RWPE2 (cell line): ENCODE measurements around the gene VDR.
A peak's percentile ranks its signal among the peaks of the same experiment; 100 is the strongest.

Source experiments
- ATAC-seq: fragments of 200-7000 bp; cut with Tn5 transposase; 3 replicates; pipeline ENCODE4 v1.9.1; 2021; ENCODE audit warnings: low read depth
- DNase-seq: peaks from one replicate; pipeline ENCODE4 v3.0.0-alpha.2; 2020; ENCODE audit warnings: low spot score
- H3K27ac ChIP-seq: fragments of 450-650 bp; 2 replicates; pipeline ENCODE4 v1.5.1; 2017; ENCODE audit warnings: mild to moderate bottlenecking; ENCODE audit not compliant: poor library complexity, severe bottlenecking
- H3K27me3 ChIP-seq: fragments of 250-450 bp; sonication (Bioruptor Pico); 2 replicates; pipeline ENCODE4 v1.5.1; 2021; ENCODE audit warnings: mild to moderate bottlenecking, moderate library complexity; ENCODE audit not compliant: insufficient read depth, poor library complexity, severe bottlenecking
- H3K36me3 ChIP-seq: fragments of 250-450 bp; sonication (Bioruptor Pico); 2 replicates; pipeline ENCODE4 v1.5.1; 2020; ENCODE audit warnings: low read depth, mild to moderate bottlenecking, moderate library complexity
- H3K4me1 ChIP-seq: fragments of 250-450 bp; sonication (Bioruptor Pico); 2 replicates; pipeline ENCODE4 v1.5.1; 2021; ENCODE audit warnings: mild to moderate bottlenecking, moderate library complexity; ENCODE audit not compliant: insufficient read depth, poor library complexity, severe bottlenecking
- H3K4me3 ChIP-seq: fragments of 250-450 bp; sonication (Bioruptor Pico); 2 replicates; pipeline ENCODE4 v1.5.1; 2021; ENCODE audit warnings: mild to moderate bottlenecking, moderate library complexity; ENCODE audit not compliant: severe bottlenecking
- H3K9me3 ChIP-seq: fragments of 250-450 bp; sonication (Bioruptor Pico); 2 replicates; pipeline ENCODE4 v1.5.1; 2021; ENCODE audit warnings: mild to moderate bottlenecking, moderate library complexity; ENCODE audit not compliant: severe bottlenecking
- CTCF ChIP-seq: fragments of 450-650 bp; IDR thresholded peaks from one replicate; pipeline ENCODE4 v1.5.1; 2017; ENCODE audit warnings: mild to moderate bottlenecking, moderate library complexity; ENCODE audit not compliant: poor library complexity, severe bottlenecking

Gene VDR

GRCh38 chr12:47863985-47864384 lies 40.8 kb downstream of the VDR start:
- Histone ChIP-seq H3K27me3 (no peaks in the 10 kb centered on the region), H3K36me3 (peaks cover 36% of the 10 kb centered on the region), H3K9me3 (no peaks in the 10 kb centered on the region), H3K27ac (peak overlapping the region; percentile 60), H3K4me3 (no peak overlapping the region), H3K4me1 (peaks cover 46% of the 10 kb centered on the region)
- no peak for TF ChIP-seq CTCF
- ATAC-seq (peak; percentile 63), DNase-seq (no peak)

DNA sequence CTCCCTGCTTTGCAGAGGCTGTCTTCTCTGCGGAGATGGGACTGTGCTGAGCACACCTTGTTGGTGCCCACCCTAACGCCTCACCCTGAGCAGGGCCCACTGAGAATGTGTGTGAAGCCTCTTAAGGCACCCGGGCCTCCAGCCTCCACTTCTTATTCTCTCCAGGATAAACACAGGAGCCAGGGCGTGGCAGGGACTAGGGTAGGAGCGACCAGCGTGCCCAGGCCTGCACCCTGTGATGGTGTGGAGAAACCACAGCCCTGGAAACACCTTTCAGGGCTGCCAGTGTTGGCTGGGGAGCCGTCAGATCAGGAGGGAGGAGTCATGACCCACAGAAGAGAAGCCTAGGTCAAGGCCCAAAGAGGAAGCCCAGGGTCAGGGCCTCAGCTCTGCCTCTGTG lies 41.3 kb downstream of the VDR start:
- Histone ChIP-seq H3K4me3 (no peak overlapping the region), H3K9me3 (no peaks in the 10 kb centered on the region), H3K4me1 (peaks cover 51% of the 10 kb centered on the region), H3K27ac (peak overlapping the region; percentile 60), H3K27me3 (no peaks in the 10 kb centered on the region), H3K36me3 (peaks cover 36% of the 10 kb centered on the region)
- peak; percentile 76 for ATAC-seq
- peak; percentile 89 for DNase-seq
- no peak for TF ChIP-seq CTCF

- Histone ChIP-seq H3K9me3 (no peaks in the 10 kb centered on the region), H3K27ac (peak overlapping the region; percentile 60), H3K27me3 (no peaks in the 10 kb centered on the region), H3K4me3 (no peak overlapping the region), H3K36me3 (peaks cover 34% of the 10 kb centered on the region), H3K4me1 (peaks cover 52% of the 10 kb centered on the region)
- ATAC-seq, result no peak
- DNase-seq, result no peak
- TF ChIP-seq CTCF, result no peak
Measured at GRCh38 chr12:47862881-47863280, 41.9 kb downstream of the VDR start.

- no peak overlapping the region for H3K4me3 ChIP-seq
- no peak for TF ChIP-seq CTCF
- ATAC-seq (no peak), DNase-seq (no peak)
- no peaks in the 10 kb centered on the region for H3K27me3 ChIP-seq
- H3K9me3 ChIP-seq, result no peaks in the 10 kb centered on the region
- H3K27ac ChIP-seq, result peak overlapping the region; percentile 60
- peaks cover 38% of the 10 kb centered on the region for H3K36me3 ChIP-seq
- H3K4me1 ChIP-seq, result peaks cover 47% of the 10 kb centered on the region
Measured at GRCh38 chr12:47862167-47862750, 42.5 kb downstream of the VDR start.

- Histone ChIP-seq H3K9me3 (no peaks in the 10 kb centered on the region), H3K4me3 (no peak overlapping the region), H3K27me3 (no peaks in the 10 kb centered on the region), H3K4me1 (peaks cover 46% of the 10 kb centered on the region), H3K27ac (peak overlapping the region; percentile 67), H3K36me3 (peaks cover 44% of the 10 kb centered on the region)
- no peak for TF ChIP-seq CTCF
- ATAC-seq (no peak), DNase-seq (no peak)
Measured at GRCh38 chr12:47860873-47861272, 43.9 kb downstream of the VDR start.
